C1 segment of cervical spinal cord (tissue), 14 donors: ENCODE data around the gene H2AZ2.
"Not testable (repeated sequence)": the region's sequence is repeated elsewhere in the genome, so short reads cannot be mapped to it uniquely, and the experiment has no call there.

Source experiments
- DNase-seq, 14 donors: peaks; one replicate each; lab custom pipeline; 2025; lab: John Stamatoyannopoulos, UW

H2AZ2 gene

GRCh38 chr7:44847920-44848634 is at the start of gene H2AZ2:
H2AZ2 (minus strand) TSS chr7:44848087; CDS start chr7:44847971, 116 bp downstream.
- DNase-seq, result peak; percentile 93 to 100 (median 99)

- DNase-seq, result no peak
Measured at GRCh38 chr7:44897309-44897708, 49.4 kb upstream of the H2AZ2 start.

- DNase-seq, result peak in 3 of 14 donors; percentile 29 to 86 (median 32)
Measured at GRCh38 chr7:44894888-44895580, 47.1 kb upstream of the H2AZ2 start.

GRCh38 chr7:44893710-44894234 is 45.9 kb upstream of the H2AZ2 start:
- DNase-seq, result peak in 1 of 14 donors; percentile 51

- peak in 1 of 14 donors; percentile 76 for DNase-seq
Measured at GRCh38 chr7:44891791-44892190, 43.9 kb upstream of the H2AZ2 start.

- DNase-seq, result no peak
Measured at GRCh38 chr7:44891372-44891771, 43.5 kb upstream of the H2AZ2 start.

- DNase-seq, result no peak
Measured at GRCh38 chr7:44889086-44889781, 41.3 kb upstream of the H2AZ2 start.

GRCh38 chr7:44887293-44887692 is 39.4 kb upstream of the H2AZ2 start:
- DNase-seq, result no peak

- DNase-seq, result peak; percentile 51 to 97 (median 90)
Measured at GRCh38 chr7:44885394-44886317, 37.8 kb upstream of the H2AZ2 start, which contains the start of gene PURB. PURB (minus strand) TSS chr7:44885530; CDS start chr7:44885348, 182 bp downstream.

- DNase-seq, result peak in 11 of 14 donors; percentile 29 to 78 (median 53)
Measured at GRCh38 chr7:44884621-44885393, 36.9 kb upstream of the H2AZ2 start.

GRCh38 chr7:44883961-44884620 is 36.2 kb upstream of the H2AZ2 start:
- DNase-seq, result no peak

GRCh38 chr7:44882899-44883298 is 35.0 kb upstream of the H2AZ2 start:
- no peak for DNase-seq

GRCh38 chr7:44881610-44882009 is 33.7 kb upstream of the H2AZ2 start:
- no peak for DNase-seq

GRCh38 chr7:44881066-44881600 is 33.2 kb upstream of the H2AZ2 start:
- DNase-seq, result no peak

- no peak for DNase-seq
Measured at GRCh38 chr7:44880317-44881018, 32.6 kb upstream of the H2AZ2 start.

- no peak for DNase-seq
Measured at GRCh38 chr7:44876393-44876792, 28.5 kb upstream of the H2AZ2 start.

GRCh38 chr7:44875241-44875640 is 27.4 kb upstream of the H2AZ2 start:
- no peak for DNase-seq

- no peak for DNase-seq
Measured at GRCh38 chr7:44872787-44873186, 24.9 kb upstream of the H2AZ2 start.

GRCh38 chr7:44871918-44872317 is 24.0 kb upstream of the H2AZ2 start:
- not testable (repeated sequence) for DNase-seq
